Mesenchymal stem cell (in vitro differentiated cells and primary cell): Measurements from ENCODE around the gene KIR3DL3.
"Not testable (repeated sequence)": the region's sequence is repeated elsewhere in the genome, so short reads cannot be mapped to it uniquely, and the experiment has no call there.

Experiments
- DNase-seq: peaks from one replicate; pipeline ENCODE4 v3.0.0-alpha.2; 2013
- H2AFZ ChIP-seq: one replicate; pipeline ENCODE4 v1.6.1; 2013; ENCODE audit warnings: low read depth, mild to moderate bottlenecking, control low read depth, inconsistent platforms, low read length, moderate library complexity
- H2AK5ac ChIP-seq: 2 replicates; pipeline ENCODE4 v1.6.1; 2013; ENCODE audit warnings: low read length, moderate library complexity, mild to moderate bottlenecking, inconsistent platforms; ENCODE audit not compliant: severe bottlenecking
- H2BK120ac ChIP-seq: one replicate; pipeline ENCODE4 v1.6.1; 2013; ENCODE audit warnings: low read depth, mild to moderate bottlenecking, inconsistent platforms, low read length, moderate library complexity
- H2BK12ac ChIP-seq, 2 experiments: one replicate each; pipeline ENCODE4 v1.6.1; 2013; ENCODE audit warnings: inconsistent platforms in 2 of 2, low read length in 2 of 2, mild to moderate bottlenecking in 2 of 2, moderate library complexity in 2 of 2, control low read depth in 1 of 2
- H2BK15ac ChIP-seq: one replicate; pipeline ENCODE4 v1.6.1; 2013; ENCODE audit warnings: mild to moderate bottlenecking, low read depth, inconsistent platforms; ENCODE audit not compliant: poor library complexity, severe bottlenecking
- H2BK5ac ChIP-seq: 2 replicates; pipeline ENCODE4 v1.6.1; 2013; ENCODE audit warnings: low read depth, mild to moderate bottlenecking, low read length, control low read depth, inconsistent platforms; ENCODE audit not compliant: poor library complexity, severe bottlenecking
- H3K14ac ChIP-seq, 2 experiments: one replicate each; pipeline ENCODE4 v1.6.1; 2013; ENCODE audit warnings: inconsistent platforms in 2 of 2, low read length in 2 of 2, control low read depth in 1 of 2, mild to moderate bottlenecking in 1 of 2, moderate library complexity in 1 of 2
- H3K18ac ChIP-seq, 2 experiments: one replicate each; pipeline ENCODE4 v1.6.1; 2013; ENCODE audit warnings: inconsistent platforms in 2 of 2, low read length in 2 of 2, control low read depth in 1 of 2, low read depth in 1 of 2, mild to moderate bottlenecking in 1 of 2
- H3K23ac ChIP-seq, 2 experiments: one replicate each; pipeline ENCODE4 v1.6.1; 2013; ENCODE audit warnings: inconsistent platforms in 2 of 2, low read length in 2 of 2, mild to moderate bottlenecking in 2 of 2, moderate library complexity in 2 of 2, control low read depth in 1 of 2
- H3K27ac ChIP-seq: 2 replicates; pipeline ENCODE4 v1.5.1; 2013; ENCODE audit warnings: mild to moderate bottlenecking, moderate library complexity, low read length, control low read depth, inconsistent platforms; ENCODE audit not compliant: poor library complexity, severe bottlenecking
- H3K27me3 ChIP-seq, 2 experiments: 2 replicates each; pipeline versions ENCODE4 v1.6.1 to v1.7.0; 2013; ENCODE audit warnings: low read length in 2 of 2, mild to moderate bottlenecking in 2 of 2, moderate library complexity in 2 of 2, control low read depth in 1 of 2, inconsistent platforms in 1 of 2; ENCODE audit not compliant: control insufficient read depth in 1 of 2, insufficient read depth in 1 of 2
- H3K36me3 ChIP-seq, 2 experiments: 2 replicates each; pipeline versions ENCODE4 v1.6.1 to v1.7.0; 2013; ENCODE audit warnings: low read length in 2 of 2, control low read depth in 1 of 2, inconsistent platforms in 1 of 2, low read depth in 1 of 2, mild to moderate bottlenecking in 1 of 2; ENCODE audit not compliant: insufficient read depth in 2 of 2, control insufficient read depth in 1 of 2
- H3K4ac ChIP-seq, 2 experiments: one replicate each; pipeline ENCODE4 v1.6.1; 2013; ENCODE audit warnings: inconsistent platforms in 2 of 2, low read length in 2 of 2, mild to moderate bottlenecking in 2 of 2, moderate library complexity in 2 of 2, control low read depth in 1 of 2, low read depth in 1 of 2
- H3K4me1 ChIP-seq: 2 replicates; pipeline ENCODE4 v1.6.1; 2013; ENCODE audit warnings: low read depth, low read length, control low read depth; ENCODE audit not compliant: control insufficient read depth, insufficient read depth
- H3K4me2 ChIP-seq: 2 replicates; pipeline ENCODE4 v1.6.1; 2013; ENCODE audit warnings: low read length, mild to moderate bottlenecking, inconsistent platforms; ENCODE audit not compliant: poor library complexity, severe bottlenecking
- H3K4me3 ChIP-seq, 2 experiments: 2 replicates each; pipeline versions ENCODE4 v1.5.1 to v1.7.0; 2013; ENCODE audit warnings: low read length in 2 of 2, mild to moderate bottlenecking in 2 of 2, control low read depth in 1 of 2, low read depth in 1 of 2; ENCODE audit not compliant: insufficient read depth in 1 of 2
- H3K79me1 ChIP-seq: replicated peaks from 2 replicates; pipeline ENCODE4 v1.6.1; 2013; ENCODE audit warnings: mild to moderate bottlenecking, control low read depth, low read length, inconsistent platforms; ENCODE audit not compliant: poor library complexity, severe bottlenecking
- H3K9ac ChIP-seq: 2 replicates; pipeline ENCODE4 v1.7.0; 2013; ENCODE audit warnings: mild to moderate bottlenecking, low read length, moderate library complexity
- H3K9me3 ChIP-seq: 2 replicates; pipeline ENCODE4 v1.7.0; 2013; ENCODE audit warnings: mild to moderate bottlenecking, low read length; ENCODE audit not compliant: control insufficient read depth
- H4K8ac ChIP-seq: one replicate; pipeline ENCODE4 v1.6.1; 2013; ENCODE audit warnings: inconsistent platforms, mild to moderate bottlenecking, low read length, moderate library complexity
- H4K91ac ChIP-seq: one replicate; pipeline ENCODE4 v1.6.1; 2013; ENCODE audit warnings: mild to moderate bottlenecking, low read length, inconsistent platforms
- WGBS: methylation state at CpG from one replicate; pipeline ENCODE4 v1.1.7; 2013; ENCODE audit warnings: mixed read lengths; 5-methylcytosine and 5-hydroxymethylcytosine counted together

Gene KIR3DL3

GRCh38 chr19:54728167-54728566, 3.9 kb downstream of the KIR3DL3 start:
- no peak overlapping the region for H2BK120ac ChIP-seq
- 61% methylated on average over 3 of the region's 3 CpGs for WGBS
- no peak overlapping the region for H3K27ac ChIP-seq

GRCh38 chr19:54729416-54730188, 5.4 kb downstream of the KIR3DL3 start:
- Histone ChIP-seq H4K8ac (no peak overlapping the region), H3K18ac (no peak overlapping the region)

More at GRCh38 chr19:54728167-54728566, 3.9 kb downstream of the KIR3DL3 start:
- no peak overlapping the region for H2BK12ac ChIP-seq
- H3K27me3 ChIP-seq, result no peaks in the 10 kb centered on the region
- no peaks in the 10 kb centered on the region for H3K4me1 ChIP-seq
- no peak overlapping the region for H3K4ac ChIP-seq
- H3K18ac ChIP-seq, result no peak overlapping the region
- no peak overlapping the region for H4K8ac ChIP-seq
- H3K9me3 ChIP-seq, result peaks cover 22% of the 10 kb centered on the region
- no peak for DNase-seq
- no peak overlapping the region for H3K23ac ChIP-seq
- H3K9ac ChIP-seq, result no peak overlapping the region
- no peak overlapping the region for H4K91ac ChIP-seq
- no peak overlapping the region for H2BK15ac ChIP-seq
- no peak overlapping the region for H3K14ac ChIP-seq
- H2AK5ac ChIP-seq, result no peak overlapping the region
- no peak overlapping the region for H3K4me2 ChIP-seq
- H3K36me3 ChIP-seq, result no peaks in the 10 kb centered on the region
- no peak overlapping the region for H2BK5ac ChIP-seq
- H2AFZ ChIP-seq, result no peak overlapping the region
- H3K4me3 ChIP-seq, result no peak overlapping the region
- no peaks in the 10 kb centered on the region for H3K79me1 ChIP-seq

GRCh38 chr19:54731191-54731590, 6.9 kb downstream of the KIR3DL3 start:
- H3K18ac ChIP-seq, result no peak overlapping the region
- no peak overlapping the region for H3K23ac ChIP-seq
- WGBS, result 32% methylated on average over 7 of the region's 8 CpGs
- no peak overlapping the region for H2AFZ ChIP-seq
- H4K91ac ChIP-seq, result no peak overlapping the region
- H3K4me1 ChIP-seq, result no peaks in the 10 kb centered on the region
- H2BK15ac ChIP-seq, result no peak overlapping the region
- no peak overlapping the region for H2BK12ac ChIP-seq
- no peaks in the 10 kb centered on the region for H3K36me3 ChIP-seq
- H3K27ac ChIP-seq, result no peak overlapping the region
- no peak overlapping the region for H3K4me3 ChIP-seq
- H4K8ac ChIP-seq, result no peak overlapping the region
- H2AK5ac ChIP-seq, result no peak overlapping the region
- no peak overlapping the region for H3K4ac ChIP-seq
- H3K27me3 ChIP-seq, result no peaks in the 10 kb centered on the region
- H3K14ac ChIP-seq, result no peak overlapping the region
- no peak overlapping the region for H3K9ac ChIP-seq
- H2BK120ac ChIP-seq, result no peak overlapping the region
- H3K79me1 ChIP-seq, result no peaks in the 10 kb centered on the region
- no peak overlapping the region for H3K4me2 ChIP-seq
- DNase-seq, result no peak
- no peak overlapping the region for H2BK5ac ChIP-seq
- peaks cover 13% of the 10 kb centered on the region for H3K9me3 ChIP-seq

More at GRCh38 chr19:54729416-54730188, 5.4 kb downstream of the KIR3DL3 start:
- Histone ChIP-seq H3K4me2 (no peak overlapping the region), H2AK5ac (no peak overlapping the region), H3K14ac (no peak overlapping the region), H3K4ac (no peak overlapping the region), H2BK120ac (no peak overlapping the region), H2BK12ac (no peak overlapping the region), H2AFZ (no peak overlapping the region), H3K27ac (no peak overlapping the region), H3K9ac (no peak overlapping the region), H3K36me3 (no peaks in the 10 kb centered on the region), H3K79me1 (no peaks in the 10 kb centered on the region), H3K4me3 (no peak overlapping the region), H2BK5ac (no peak overlapping the region), H3K27me3 (no peaks in the 10 kb centered on the region), H2BK15ac (no peak overlapping the region), H3K4me1 (no peaks in the 10 kb centered on the region), H4K91ac (no peak overlapping the region), H3K9me3 (peaks cover 17% of the 10 kb centered on the region), H3K23ac (no peak overlapping the region)
- DNase-seq, result no peak
- WGBS, result 70% methylated on average over 13 of the region's 15 CpGs

- not testable (repeated sequence) for H3K18ac ChIP-seq, H4K91ac ChIP-seq, H3K79me1 ChIP-seq, H3K4me2 ChIP-seq, H3K4ac ChIP-seq, H3K9ac ChIP-seq, H3K23ac ChIP-seq, H3K4me3 ChIP-seq, DNase-seq, H3K36me3 ChIP-seq, H2BK5ac ChIP-seq, H3K27me3 ChIP-seq, H2AFZ ChIP-seq, H4K8ac ChIP-seq, H3K14ac ChIP-seq, H2BK15ac ChIP-seq, H2BK120ac ChIP-seq, H2AK5ac ChIP-seq, H3K4me1 ChIP-seq, H2BK12ac ChIP-seq, H3K27ac ChIP-seq, H3K9me3 ChIP-seq
- 77% methylated on average over 15 of the region's 16 CpGs for WGBS
Observed at GRCh38 chr19:54738306-54738705, 14.1 kb downstream of the KIR3DL3 start, which contains the start of gene KIR2DL3. KIR2DL3 (plus strand) TSS chr19:54738513; CDS start chr19:54738546, 33 bp downstream.
